Body of pancreas (tissue), 4 donors: ENCODE measurements around the gene MLXIP.

ENCODE experiments used
- CTCF ChIP-seq, 7 experiments: fragments of 450-650 bp in 4 of 7; fragments of 200-600 bp in 3 of 7; sonication (generic) in 3 of 7; IDR thresholded peaks; one replicate each; pipeline ENCODE4 v1.5.1; 2016 to 2019; ENCODE audit warnings: antibody characterized with exemption in 7 of 7
- POLR2A ChIP-seq, 3 donors: fragments of 450-650 bp; IDR thresholded peaks; one replicate each; pipeline ENCODE4 v1.6.1; 2016; ENCODE audit warnings: antibody characterized with exemption in 3 of 3, mild to moderate bottlenecking in 2 of 3

- TF ChIP-seq CTCF (IDR thresholded peaks at IDR 0.05) (no peak), POLR2A (IDR thresholded peaks at IDR 0.05) (no peak)
Measured at GRCh38 chr12:122141911-122142725, 63.6 kb downstream of the MLXIP start.
